ENCODE data around the gene TP53TG3E.
"Not testable (repeated sequence)": the region's sequence is repeated elsewhere in the genome, so short reads cannot be mapped to it uniquely, and the experiment has no call there.

The TP53TG3E gene

DNA sequence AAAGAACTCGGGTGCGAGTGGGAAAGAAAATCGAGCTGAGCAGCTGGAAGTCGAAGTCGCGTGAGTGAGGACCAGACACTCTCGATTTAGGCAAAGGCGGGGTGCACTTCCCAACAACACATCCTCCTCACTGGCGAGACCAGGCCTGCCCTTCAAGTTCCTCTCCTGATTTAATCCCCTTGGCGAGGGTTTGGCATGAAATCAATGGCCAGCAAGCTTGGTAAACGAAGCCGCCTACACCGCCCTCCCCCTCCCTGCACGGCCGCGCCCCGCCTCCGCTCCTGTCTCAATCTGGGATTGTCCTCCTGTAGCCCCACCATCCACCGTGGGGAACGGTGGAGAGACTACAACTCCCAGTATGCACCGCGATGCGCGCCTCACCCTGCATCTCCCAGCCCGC is at the start of gene TP53TG3E:
TSS of gene TP53TG3E (plus strand) at position 301 of the 400 bp plus-strand sequence. CDS start at position 369, 68 bp downstream.
- H3K27ac Mint-ChIP-seq; H3K4me1 Mint-ChIP-seq (ENCODE audit: low read depth); DNase-seq; H3K4me3 Mint-ChIP-seq; H3K27me3 Mint-ChIP-seq; H3K9me3 Mint-ChIP-seq; H3K36me3 Mint-ChIP-seq (ENCODE audit: low read depth): not testable (repeated sequence)

- not testable (repeated sequence) for DNase-seq; H3K9me3 Mint-ChIP-seq; H3K4me1 Mint-ChIP-seq (ENCODE audit: low read depth); H3K27me3 Mint-ChIP-seq; H3K4me3 Mint-ChIP-seq; H3K36me3 Mint-ChIP-seq (ENCODE audit: low read depth); H3K27ac Mint-ChIP-seq
Measured at GRCh38 chr16:33336226-33337012, 32.3 kb downstream of the TP53TG3E start.

- not testable (repeated sequence) for H3K9me3 Mint-ChIP-seq; H3K36me3 Mint-ChIP-seq (ENCODE audit: low read depth); H3K4me1 Mint-ChIP-seq (ENCODE audit: low read depth); DNase-seq; H3K27me3 Mint-ChIP-seq; H3K4me3 Mint-ChIP-seq; H3K27ac Mint-ChIP-seq
Measured at GRCh38 chr16:33337627-33338542, 33.8 kb downstream of the TP53TG3E start.

- not testable (repeated sequence) for DNase-seq; H3K27ac Mint-ChIP-seq; H3K27me3 Mint-ChIP-seq; H3K9me3 Mint-ChIP-seq; H3K4me1 Mint-ChIP-seq (ENCODE audit: low read depth); H3K4me3 Mint-ChIP-seq; H3K36me3 Mint-ChIP-seq (ENCODE audit: low read depth)
Measured at GRCh38 chr16:33338543-33338951, 34.4 kb downstream of the TP53TG3E start.

DNA sequence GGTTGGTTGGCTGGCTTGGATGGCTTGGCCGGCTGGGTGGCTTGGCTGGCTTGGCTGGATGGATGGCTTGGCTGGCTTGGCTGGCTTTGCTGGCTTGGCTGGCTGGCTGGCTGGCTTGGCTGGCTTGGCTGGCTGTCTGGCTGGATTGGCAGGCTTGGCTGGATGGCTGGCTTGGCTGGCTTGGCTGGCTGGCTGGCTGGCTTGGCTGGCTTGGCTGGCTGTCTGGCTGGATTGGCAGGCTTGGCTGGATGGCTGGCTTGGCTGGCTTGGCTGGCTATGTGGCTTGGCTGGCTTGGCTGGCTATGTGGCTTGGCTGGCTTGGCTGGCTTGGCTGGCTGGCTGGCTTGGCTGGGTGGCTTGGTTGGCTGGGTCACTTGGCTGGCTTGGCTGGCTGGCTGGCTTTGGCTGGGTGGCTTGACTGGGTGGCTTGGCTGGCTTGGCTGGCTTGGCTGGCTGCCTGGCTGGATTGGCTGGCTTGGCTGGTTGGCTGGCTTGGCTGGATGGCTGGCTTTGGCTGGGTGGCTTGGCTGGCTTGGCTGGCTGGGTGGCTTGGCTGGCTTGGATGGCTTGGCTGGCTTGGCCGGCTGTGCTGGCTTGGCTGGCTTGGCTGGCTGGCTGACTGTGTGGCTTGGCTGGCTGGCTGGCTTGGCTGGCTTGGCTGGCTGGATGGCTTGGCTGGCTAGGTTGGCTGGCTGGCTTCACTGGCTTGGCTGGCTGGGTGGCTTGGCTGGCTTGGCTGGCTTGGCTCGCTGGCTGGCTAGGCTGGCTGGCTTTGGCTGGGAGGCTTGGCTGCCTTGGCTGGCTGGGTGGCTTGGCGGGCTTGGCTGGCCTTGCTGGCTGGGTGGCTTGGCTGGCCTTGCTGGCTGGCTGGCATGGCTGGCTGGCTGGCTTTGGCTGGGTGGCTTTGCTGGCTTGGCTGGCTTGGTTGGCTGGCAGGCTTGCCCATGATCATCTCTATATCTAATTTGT is 35.3 kb downstream of the TP53TG3E start:
- H3K27me3 Mint-ChIP-seq, result not testable (repeated sequence)

More for the DNA sequence above, 35.3 kb downstream of the TP53TG3E start:
- not testable (repeated sequence) for H3K9me3 Mint-ChIP-seq; H3K4me3 Mint-ChIP-seq; H3K4me1 Mint-ChIP-seq (ENCODE audit: low read depth); DNase-seq; H3K36me3 Mint-ChIP-seq (ENCODE audit: low read depth); H3K27ac Mint-ChIP-seq
